T-helper 1 cell treated with Interleukin-12 subunit alpha and Interleukin-12 subunit beta and Interleukin-4 antibody, amounts not matched to agents 30 ng/mL and 1 ng/mL, for 36 hours (primary cell): Measurements from ENCODE around the gene DDHD1. TPM values are rescaled to one million over a fixed set of nuclear protein-coding genes. Genes with fewer than 3 reads are reported as not detected.
"Not testable (repeated sequence)": the region's sequence is repeated elsewhere in the genome, so short reads cannot be mapped to it uniquely, and the experiment has no call there.

Experiments
- intact Hi-C: fragments of 100-400 bp; cut with micrococcal nuclease; formaldehyde crosslinking; loops from one replicate; pipeline ENCODE4 v1.15.1; 2024
- total RNA-seq: library from RNA; stranded (reverse); gene quantifications from 2 replicates; pipeline ENCODE4 v1.2.3, GENCODE V29; 2022

Gene DDHD1
- total RNA-seq, 1 donor from 2014 or later: 124 TPM

GRCh38 chr14:53153702-53154112, 584 bp upstream of the DDHD1 start:
- intact Hi-C loops: loop anchor here (1.0 to 5.0 kb wide), 15 partner anchors 9 to 1307 kb away; partner anchors contain the start of genes CDKN3, GNPNAT1, PSMC6 and STYX

DNA sequence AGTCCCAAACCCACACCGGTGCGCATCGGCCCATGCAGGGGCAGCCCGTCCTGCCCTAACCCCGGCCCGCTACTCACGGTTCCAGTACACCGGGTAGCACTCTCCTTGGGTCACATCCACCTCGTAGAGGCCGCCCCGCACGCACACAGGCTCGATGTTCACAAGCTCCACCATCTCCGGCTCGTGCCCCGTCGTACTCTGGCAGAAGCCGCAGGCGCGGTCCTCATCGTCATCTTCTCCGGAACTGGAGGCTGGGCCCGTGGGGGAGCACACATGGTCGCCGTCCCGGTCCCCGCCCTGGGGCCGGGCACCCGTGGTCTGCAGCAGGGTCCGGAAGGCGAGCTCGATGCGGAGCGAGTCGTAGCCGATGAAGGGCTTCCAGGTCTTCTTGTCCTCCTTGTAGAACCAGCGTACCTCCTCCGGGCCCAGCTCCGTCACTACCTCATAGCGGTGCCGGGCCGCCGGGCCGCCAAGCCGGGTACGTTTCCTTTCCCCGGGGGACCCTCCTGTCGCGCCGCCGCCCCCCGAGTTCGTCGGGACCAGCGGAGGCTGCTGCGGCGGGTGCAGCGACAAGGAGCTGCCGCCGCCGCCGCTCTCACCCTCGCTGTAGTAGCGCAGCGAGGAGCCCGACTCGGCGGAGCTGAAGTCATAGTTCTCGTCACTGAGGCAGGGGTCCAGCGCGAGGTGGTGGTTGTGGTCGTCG, 788 bp downstream of the DDHD1 start:
- intact Hi-C loops: loop anchor here (1.0 to 5.0 kb wide), 8 partner anchors 26 to 1306 kb away; partner anchors contain the start of genes CDKN3, PSMC6 and STYX

GRCh38 chr14:53151523-53152183, 1.5 kb downstream of the DDHD1 start:
- intact Hi-C loops: loop anchor here (1.0 to 5.0 kb wide), 9 partner anchors 25 to 1305 kb away; partner anchors contain the start of genes CDKN3, GPR137C, PSMC6 and STYX

- intact Hi-C loops: loop anchor here (5.0 kb wide), 4 partner anchors 158 to 1248 kb away; partner anchors contain the start of genes CDKN3 and STYX
Measured at GRCh38 chr14:53149668-53150316, 3.3 kb downstream of the DDHD1 start.

GRCh38 chr14:53148671-53149070, 4.5 kb downstream of the DDHD1 start:
- intact Hi-C loops: no loop called here

- intact Hi-C loops: loop anchor here (1.0 kb wide), 1 partner anchor 9 kb away; no protein-coding TSS in a partner anchor
Measured at GRCh38 chr14:53147893-53148292, 5.2 kb downstream of the DDHD1 start.

DNA sequence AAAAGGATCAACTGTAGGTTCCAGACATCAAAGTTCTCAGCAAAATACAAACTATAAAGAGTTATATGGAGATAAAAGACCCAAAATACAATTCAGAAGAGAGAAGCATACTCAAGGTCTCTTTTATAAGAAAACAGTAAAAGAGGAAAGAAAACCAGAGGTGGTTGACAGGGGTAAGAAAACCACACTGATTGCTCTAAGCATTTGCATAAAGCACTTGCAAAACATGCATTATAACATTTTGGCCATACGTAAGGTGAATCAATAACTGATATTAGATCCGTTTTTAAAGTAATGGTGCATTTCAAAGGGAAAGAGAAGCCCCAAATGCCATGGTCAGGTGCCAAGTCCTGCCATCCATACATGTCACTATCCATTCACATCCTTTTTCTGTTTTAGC, 5.9 kb downstream of the DDHD1 start:
- intact Hi-C loops: loop anchor here (1.0 kb wide), 1 partner anchor 8 kb away; no protein-coding TSS in a partner anchor

DNA sequence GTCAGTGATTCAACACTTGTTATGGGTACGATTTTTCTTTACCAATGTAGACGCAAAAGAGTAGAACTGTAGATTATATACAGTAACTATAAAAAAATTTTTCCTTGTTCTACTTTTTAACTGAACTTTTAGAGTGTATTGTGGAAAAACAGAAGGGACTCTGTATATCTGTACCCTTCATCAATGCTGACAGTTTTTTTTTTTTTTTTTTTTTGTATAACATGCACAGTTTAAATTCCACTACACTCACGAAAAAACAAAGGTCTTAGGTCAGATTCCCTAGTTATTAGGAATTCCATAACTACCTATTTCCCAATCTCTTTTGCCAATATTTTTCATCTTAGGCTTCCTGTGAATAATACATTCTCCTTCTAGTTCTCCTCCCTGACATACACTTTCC, 6.4 kb downstream of the DDHD1 start:
- intact Hi-C loops: loop anchor here (1.0 kb wide), 1 partner anchor 7 kb away; no protein-coding TSS in a partner anchor

DNA sequence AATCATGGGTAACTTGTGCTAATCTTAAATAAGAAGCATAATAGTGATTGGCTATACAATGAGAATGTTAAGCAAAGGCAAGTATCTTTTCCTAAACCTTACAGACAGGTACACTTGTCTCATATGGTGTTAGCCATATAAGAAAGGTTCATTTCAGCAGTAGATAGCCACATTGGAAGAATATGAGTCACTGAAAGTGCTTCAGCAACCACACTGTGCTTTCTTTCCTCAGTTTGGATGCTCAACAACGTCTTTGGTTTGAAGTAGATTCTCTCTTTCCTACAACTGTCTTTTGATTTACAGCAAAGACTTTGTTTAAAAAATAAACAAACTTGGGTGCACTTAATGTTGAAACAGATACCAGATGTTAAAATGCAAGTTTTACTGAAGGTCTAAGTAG, 8.9 kb downstream of the DDHD1 start:
- intact Hi-C loops: loop anchor here (1.0 kb wide), 2 partner anchors 9 to 35 kb away; partner anchors contain the start of gene DDHD1

DNA sequence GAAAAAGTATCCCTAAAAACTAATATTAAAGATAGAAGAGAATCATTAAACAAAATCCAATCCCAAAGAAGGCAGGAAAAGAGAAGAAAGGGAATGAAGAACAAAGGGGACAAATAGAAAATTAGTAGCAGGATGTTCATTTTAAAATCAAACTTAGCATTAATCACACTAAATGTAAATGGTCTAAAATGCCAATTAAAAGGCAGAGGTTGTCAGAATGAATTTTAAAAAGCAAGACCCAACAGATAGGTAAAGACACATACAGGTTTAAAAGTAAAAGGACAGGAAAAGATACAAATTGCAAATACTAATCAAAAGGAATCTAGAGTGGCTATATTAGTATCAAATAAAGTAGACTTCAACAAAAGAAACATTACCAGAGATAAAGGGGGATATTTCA, 12.5 kb downstream of the DDHD1 start:
- intact Hi-C loops: no loop called here

GRCh38 chr14:53137568-53138203, 15.4 kb downstream of the DDHD1 start:
- intact Hi-C loops: no loop called here

GRCh38 chr14:53130491-53130890, 22.6 kb downstream of the DDHD1 start:
- intact Hi-C loops: not testable (repeated sequence)

DNA sequence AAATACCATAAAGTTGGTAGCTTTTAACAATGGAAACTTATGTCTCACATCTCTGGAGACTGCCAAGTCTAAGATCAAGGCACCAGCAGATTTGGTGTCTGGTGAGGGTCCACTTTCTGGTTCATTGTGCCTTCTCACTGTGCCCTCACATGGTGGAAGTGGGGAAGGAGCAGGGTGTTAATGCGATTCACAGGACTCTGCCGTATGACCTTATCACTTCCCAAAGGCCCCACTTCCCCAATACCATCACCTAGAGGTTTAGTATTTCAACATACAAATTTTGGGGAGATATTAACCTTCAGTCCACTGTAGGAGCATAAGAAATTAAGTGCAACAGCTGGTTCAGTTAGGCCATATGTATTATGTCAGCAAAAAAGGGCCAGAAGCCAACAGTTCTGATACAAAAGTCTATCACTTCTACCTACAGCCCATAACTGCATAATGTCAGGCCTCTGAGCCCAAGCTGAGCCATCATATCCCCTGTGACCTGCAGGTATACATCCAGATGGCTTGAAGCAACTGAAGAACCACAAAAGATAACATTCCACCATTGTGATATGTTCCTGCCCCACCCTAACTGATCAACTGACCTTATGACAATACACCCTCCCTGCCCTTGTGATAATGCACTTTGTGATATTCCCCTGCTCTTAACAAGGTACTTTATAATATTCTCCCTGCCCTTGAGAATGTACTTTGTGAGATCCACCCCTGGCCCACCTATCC, 24.7 kb downstream of the DDHD1 start:
- intact Hi-C loops: no loop called here

DNA sequence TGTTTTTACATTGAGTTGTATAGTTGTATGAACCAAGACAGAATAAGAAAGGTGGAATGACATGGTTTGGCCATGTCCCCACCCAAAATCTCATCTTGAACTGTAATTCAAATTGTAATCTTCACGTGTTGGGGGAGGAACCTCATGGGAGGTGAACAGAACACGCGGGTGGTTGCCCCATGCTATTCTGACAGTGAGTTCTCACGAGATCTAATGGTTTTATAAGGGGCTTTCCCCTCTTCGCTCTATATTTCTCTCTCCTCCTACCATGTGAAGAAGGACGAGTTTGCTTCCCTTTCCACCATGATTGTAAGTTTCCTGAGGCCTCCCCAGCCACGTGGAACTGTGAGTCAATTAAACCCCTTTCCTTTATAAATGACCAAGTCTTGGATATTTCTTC, 25.3 kb downstream of the DDHD1 start:
- intact Hi-C loops: loop anchor here (1.0 to 2.0 kb wide), 2 partner anchors 19 to 25 kb away; partner anchors contain the start of gene DDHD1

GRCh38 chr14:53127151-53127550, 26.0 kb downstream of the DDHD1 start:
- intact Hi-C loops: loop anchor here (1.0 to 2.0 kb wide), 2 partner anchors 18 to 26 kb away; partner anchors contain the start of gene DDHD1

DNA sequence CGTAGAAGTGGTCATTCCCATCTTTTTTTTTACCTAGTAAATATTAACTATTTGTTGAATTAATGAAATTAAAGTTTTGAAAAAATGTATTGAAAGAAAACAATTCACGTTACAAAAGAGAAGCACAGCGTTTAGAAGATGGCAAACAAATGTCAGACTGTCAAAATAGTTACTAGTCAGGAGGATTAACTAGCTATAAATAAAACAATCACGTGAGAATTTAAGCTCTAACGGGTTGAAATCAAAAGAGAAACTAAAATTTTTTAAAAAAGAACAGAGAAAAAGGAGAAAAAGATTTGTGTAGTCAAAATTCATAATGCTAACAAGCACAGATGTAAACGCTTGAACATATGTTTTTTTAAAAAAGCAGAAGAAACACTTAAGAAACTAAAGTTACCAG, 26.4 kb downstream of the DDHD1 start:
- intact Hi-C loops: loop anchor here (1.0 to 2.0 kb wide), 2 partner anchors 17 to 26 kb away; partner anchors contain the start of gene DDHD1

- intact Hi-C loops: no loop called here
Measured at GRCh38 chr14:53124786-53125185, 28.3 kb downstream of the DDHD1 start.

- intact Hi-C loops: not testable (repeated sequence)
Measured at GRCh38 chr14:53121419-53121818, 31.7 kb downstream of the DDHD1 start.

- intact Hi-C loops: not testable (repeated sequence)
Measured at GRCh38 chr14:53117479-53117878, 35.6 kb downstream of the DDHD1 start.

- intact Hi-C loops: no loop called here
Measured at GRCh38 chr14:53113989-53114388, 39.1 kb downstream of the DDHD1 start.
